Kidney epithelial cell (primary cell): ENCODE data around the gene RB1. TPM values are rescaled to one million over a fixed set of nuclear protein-coding genes. Genes with fewer than 3 reads are reported as not detected.

Experiments
- DNase-seq: peaks from one replicate; pipeline ENCODE4 v3.0.0-alpha.2; 2010; ENCODE audit warnings: low read depth
- H3K27me3 ChIP-seq: 2 replicates; pipeline ENCODE4 v1.6.0; 2011; ENCODE audit warnings: low read length; ENCODE audit not compliant: control insufficient read depth, insufficient read depth
- H3K36me3 ChIP-seq: 2 replicates; pipeline ENCODE4 v1.5.1; 2011; ENCODE audit warnings: low read length; ENCODE audit not compliant: control insufficient read depth, insufficient read depth
- H3K4me3 ChIP-seq: 2 replicates; pipeline ENCODE4 v1.5.1; 2011; ENCODE audit warnings: low read depth, mild to moderate bottlenecking, control low read depth, low read length
- CTCF ChIP-seq: IDR thresholded peaks from 2 replicates; pipeline ENCODE4 v1.5.1; 2011; ENCODE audit warnings: mild to moderate bottlenecking, moderate library complexity, low read length, control low read depth, inconsistent platforms; ENCODE audit not compliant: insufficient read depth, poor library complexity, severe bottlenecking
- total RNA-seq: library from RNA; depleted of rRNA; stranded (reverse); fragments of >200 nt; gene quantifications from 2 replicates; pipeline ENCODE4 v1.2.3, GENCODE V29; 2015

RB1 gene
- total RNA-seq, 1 donor from 2014 or later, result 27.1 TPM

GRCh38 chr13:48404952-48405351 lies 101.4 kb downstream of the RB1 start:
- Histone ChIP-seq H3K4me3 (no peak overlapping the region), H3K27me3 (no peaks in the 10 kb centered on the region), H3K36me3 (no peaks in the 10 kb centered on the region)
- DNase-seq, result no peak
- no peak for TF ChIP-seq CTCF

GRCh38 chr13:48405875-48406274 lies 102.3 kb downstream of the RB1 start:
- TF ChIP-seq CTCF, result no peak
- no peak for DNase-seq

GRCh38 chr13:48410199-48410598 lies 106.6 kb downstream of the RB1 start:
- Histone ChIP-seq H3K27me3 (no peaks in the 10 kb centered on the region), H3K4me3 (peak overlapping the region; percentile 17)
- no peak for DNase-seq

More at GRCh38 chr13:48405875-48406274, 102.3 kb downstream of the RB1 start:
- Histone ChIP-seq H3K4me3 (no peak overlapping the region), H3K36me3 (no peaks in the 10 kb centered on the region), H3K27me3 (no peaks in the 10 kb centered on the region)

GRCh38 chr13:48411147-48411794 lies 107.7 kb downstream of the RB1 start:
- no peaks in the 10 kb centered on the region for H3K27me3 ChIP-seq
- TF ChIP-seq CTCF, result no peak
- H3K4me3 ChIP-seq, result peak overlapping the region; percentile 50
- DNase-seq, result no peak
- H3K36me3 ChIP-seq, result no peaks in the 10 kb centered on the region

More at GRCh38 chr13:48410199-48410598, 106.6 kb downstream of the RB1 start:
- no peaks in the 10 kb centered on the region for H3K36me3 ChIP-seq
- TF ChIP-seq CTCF, result no peak

DNA sequence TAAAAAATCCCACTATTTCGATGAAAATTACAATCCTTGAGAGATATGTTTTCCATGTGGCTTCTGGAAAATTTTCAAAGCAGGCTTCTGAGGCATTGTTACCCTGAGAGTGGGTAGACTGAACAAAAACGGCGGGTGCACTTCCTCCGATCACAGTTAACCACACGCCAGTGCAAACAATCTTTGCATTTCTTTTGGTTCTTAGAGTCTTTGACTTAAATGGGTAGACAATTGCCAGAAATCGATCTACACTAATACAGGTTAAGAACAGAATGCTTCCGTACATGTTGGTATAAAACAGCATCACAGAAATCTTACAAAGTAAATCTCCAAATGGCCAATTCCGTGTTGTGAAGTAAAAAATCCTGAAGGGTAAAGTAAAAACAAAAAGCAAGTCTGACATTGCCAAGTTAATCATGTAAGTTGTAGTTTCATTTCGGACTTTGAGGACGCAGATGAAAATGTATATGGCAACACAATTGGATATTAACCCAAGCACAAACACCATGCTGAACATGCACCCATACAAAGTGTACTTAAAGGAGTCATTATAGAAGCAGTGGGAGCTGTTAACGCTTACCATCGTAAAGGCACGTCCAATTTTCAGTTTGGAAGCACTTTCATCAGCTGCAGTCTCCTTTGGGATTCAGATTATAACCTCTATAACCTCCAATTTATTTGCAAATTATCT lies 108.4 kb downstream of the RB1 start:
- Histone ChIP-seq H3K36me3 (no peaks in the 10 kb centered on the region), H3K4me3 (peak overlapping the region; percentile 50), H3K27me3 (no peaks in the 10 kb centered on the region)
- no peak for TF ChIP-seq CTCF
- no peak for DNase-seq
